Gastroesophageal sphincter (tissue), 3 donors: ENCODE results near the gene GPR179.
"Not testable (repeated sequence)": the region's sequence is repeated elsewhere in the genome, so short reads cannot be mapped to it uniquely, and the experiment has no call there.

ENCODE experiments used
- CTCF ChIP-seq, 4 experiments: fragments of 200-600 bp in 2 of 4; fragments of 450-650 bp in 2 of 4; sonication (generic) in 1 of 4; IDR thresholded peaks; one replicate each; pipeline ENCODE4 v1.5.1; 2017 to 2019; ENCODE audit warnings: antibody characterized with exemption in 4 of 4, mild to moderate bottlenecking in 2 of 4, moderate library complexity in 2 of 4
- EP300 ChIP-seq: sonication (generic); formaldehyde crosslinking; IDR thresholded peaks from one replicate; pipeline ENCODE4 v1.6.1; 2017; ENCODE audit warnings: antibody characterized with exemption, mild to moderate bottlenecking

- not testable (repeated sequence) for TF ChIP-seq EP300; CTCF (IDR thresholded peaks at IDR 0.05)
These were observed 57.2 kb downstream of the GPR179 start for GRCh38 chr17:38286501-38287091.
